Activated CD4-positive, CD25-positive, alpha-beta regulatory T cell treated with anti-CD3 and anti-CD28 coated beads, Interleukin-2, amount 50 U/mL, for 72 hours (primary cell): Measurements from ENCODE around the gene ARMC9.
"Not testable (repeated sequence)": the region's sequence is repeated elsewhere in the genome, so short reads cannot be mapped to it uniquely, and the experiment has no call there.

Experiments
- DNase-seq: peaks from one replicate; pipeline ENCODE4 v3.0.0; 2021

ARMC9 gene

GRCh38 chr2:231290321-231291015, 92.0 kb downstream of the ARMC9 start:
- DNase-seq, result no peak

- no peak for DNase-seq
Observed at GRCh38 chr2:231292472-231293134, 94.2 kb downstream of the ARMC9 start.

- no peak for DNase-seq
Observed at GRCh38 chr2:231293163-231293562, 94.7 kb downstream of the ARMC9 start.

- no peak for DNase-seq
Observed at GRCh38 chr2:231294116-231294515, 95.7 kb downstream of the ARMC9 start.

- no peak for DNase-seq
Observed at GRCh38 chr2:231294571-231295362, 96.3 kb downstream of the ARMC9 start.

- DNase-seq, result no peak
Observed at GRCh38 chr2:231295363-231295655, 96.9 kb downstream of the ARMC9 start.

GRCh38 chr2:231296401-231296974, 98.1 kb downstream of the ARMC9 start:
- DNase-seq, result no peak

- DNase-seq, result no peak
Observed at GRCh38 chr2:231297108-231297908, 98.9 kb downstream of the ARMC9 start.

GRCh38 chr2:231298091-231298490, 99.7 kb downstream of the ARMC9 start:
- DNase-seq, result no peak

GRCh38 chr2:231299267-231299666, 100.8 kb downstream of the ARMC9 start:
- DNase-seq, result no peak

- no peak for DNase-seq
Observed at GRCh38 chr2:231300020-231300721, 101.7 kb downstream of the ARMC9 start.

- DNase-seq, result no peak
Observed at GRCh38 chr2:231300722-231301076, 102.3 kb downstream of the ARMC9 start.

GRCh38 chr2:231304259-231304658, 105.8 kb downstream of the ARMC9 start:
- not testable (repeated sequence) for DNase-seq

- no peak for DNase-seq
Observed at GRCh38 chr2:231305221-231305620, 106.8 kb downstream of the ARMC9 start.

GRCh38 chr2:231306791-231307393, 108.5 kb downstream of the ARMC9 start:
- no peak for DNase-seq

GRCh38 chr2:231308219-231308618, 109.8 kb downstream of the ARMC9 start:
- no peak for DNase-seq

GRCh38 chr2:231308631-231309428, 110.4 kb downstream of the ARMC9 start:
- DNase-seq, result no peak

GRCh38 chr2:231312066-231312465, 113.6 kb downstream of the ARMC9 start:
- no peak for DNase-seq

- no peak for DNase-seq
Observed at GRCh38 chr2:231315896-231316295, 117.5 kb downstream of the ARMC9 start.

GRCh38 chr2:231317579-231317978, 119.1 kb downstream of the ARMC9 start:
- DNase-seq, result no peak

- no peak for DNase-seq
Observed at GRCh38 chr2:231318436-231318835, 120.0 kb downstream of the ARMC9 start.
